SK-N-SH (cell line): Measurements from ENCODE around the gene DNPH1. TPM values are rescaled to one million over a fixed set of nuclear protein-coding genes. Genes with fewer than 3 reads are reported as not detected.

Experiments used
- CTCF ChIA-PET: fragments of 300-600, 350-600 bp; formaldehyde crosslinking; extraction: SDS; loops from one replicate; lab custom pipeline; 2021; lab: Yijun Ruan, JAX
- POLR2A ChIA-PET: fragments of 350-600 bp; sonication (Branson Sonifier 250); formaldehyde crosslinking; extraction: SDS; loops from one replicate; lab custom pipeline; 2020; ENCODE audit warnings: antibody characterized with exemption, inconsistent platforms; lab: Yijun Ruan, JAX
- DNase-seq: peaks from one replicate; pipeline ENCODE4 v3.0.0; 2012
- H2AFZ ChIP-seq: fragments of 200-600 bp; sonication (generic); 2 replicates; pipeline ENCODE4 v1.8.1; 2016; ENCODE audit warnings: antibody characterized with exemption, mild to moderate bottlenecking, low read depth
- H3F3A ChIP-seq: fragments of 200-600 bp; sonication (generic); replicated peaks from 2 replicates; pipeline ENCODE3; 2016; ENCODE audit warnings: antibody characterized with exemption, mild to moderate bottlenecking; ENCODE audit not compliant: insufficient read depth
- H3K27ac ChIP-seq, 2 experiments: fragments of 200-500 bp in 1 of 2; fragments of 200-600 bp in 1 of 2; sonication (Bioruptor generic) in 1 of 2; sonication (generic), shearing (Covaris generic) in 1 of 2; 2 replicates each; pipeline versions ENCODE4 v1.5.1 to v1.6.1; 2014 to 2016; ENCODE audit warnings: low read depth in 2 of 2, inconsistent platforms in 1 of 2, low read length in 1 of 2, mild to moderate bottlenecking in 1 of 2, mixed read lengths in 1 of 2
- H3K27me3 ChIP-seq: fragments of 200-600 bp; sonication (generic), shearing (Covaris generic); 2 replicates; pipeline ENCODE4 v1.6.1; 2016; ENCODE audit warnings: mixed run types; ENCODE audit not compliant: insufficient read depth
- H3K36me3 ChIP-seq, 2 experiments: fragments of 200-500 bp in 1 of 2; fragments of 200-600 bp in 1 of 2; sonication (Bioruptor generic) in 1 of 2; sonication (generic) in 1 of 2; replicated peaks in 1 of 2; 2 replicates each; pipeline versions ENCODE3 to v1.5.1; 2014 to 2016; ENCODE audit warnings: low read length in 1 of 2, mild to moderate bottlenecking in 1 of 2; ENCODE audit not compliant: insufficient read depth in 2 of 2, control insufficient read depth in 1 of 2
- H3K4me1 ChIP-seq, 2 experiments: fragments of 200-500 bp in 1 of 2; fragments of 200-600 bp in 1 of 2; sonication (Bioruptor generic) in 1 of 2; sonication (generic), shearing (Covaris generic) in 1 of 2; 2 replicates each; pipeline versions ENCODE4 v1.5.1 to v1.6.1; 2014 to 2016; ENCODE audit warnings: low read depth in 1 of 2, low read length in 1 of 2, mixed run types in 1 of 2; ENCODE audit not compliant: insufficient read depth in 2 of 2, control insufficient read depth in 1 of 2
- H3K4me2 ChIP-seq: fragments of 200-600 bp; sonication (generic), shearing (Covaris generic); 2 replicates; pipeline ENCODE4 v1.6.1; 2017; ENCODE audit warnings: mixed run types
- H3K4me3 ChIP-seq, 2 experiments: fragments of 200-500 bp in 1 of 2; fragments of 200-600 bp in 1 of 2; sonication (Bioruptor generic) in 1 of 2; sonication (generic), shearing (Covaris generic) in 1 of 2; 2 replicates each; pipeline versions ENCODE4 v1.5.1 to v1.8.1; 2014 to 2016; ENCODE audit warnings: low read depth in 2 of 2, inconsistent platforms in 1 of 2, low read length in 1 of 2, mild to moderate bottlenecking in 1 of 2, mixed read lengths in 1 of 2, moderate library complexity in 1 of 2
- H3K79me2 ChIP-seq: fragments of 200-600 bp; sonication (generic); 2 replicates; pipeline ENCODE4 v1.8.1; 2017; ENCODE audit warnings: mild to moderate bottlenecking; ENCODE audit not compliant: insufficient read depth
- H3K9ac ChIP-seq: fragments of 200-600 bp; sonication (generic); 2 replicates; pipeline ENCODE4 v1.6.1; 2017; ENCODE audit warnings: mixed run types
- H3K9me2 ChIP-seq: fragments of 200-600 bp; sonication (generic); 2 replicates; pipeline ENCODE4 v1.6.1; 2017; ENCODE audit warnings: mixed run types
- H3K9me3 ChIP-seq: fragments of 200-600 bp; sonication (generic); 2 replicates; pipeline ENCODE4 v1.6.1; 2017; ENCODE audit warnings: mixed run types, mild to moderate bottlenecking, moderate library complexity
- H4K20me1 ChIP-seq: fragments of 200-600 bp; sonication (generic); 2 replicates; pipeline ENCODE4 v1.6.1; 2017; ENCODE audit warnings: mild to moderate bottlenecking, mixed run types; ENCODE audit not compliant: insufficient read depth
- CTCF ChIP-seq: fragments of 200-600 bp; sonication (generic); IDR thresholded peaks from 2 replicates; pipeline ENCODE4 v1.6.1; 2017; ENCODE audit warnings: antibody characterized with exemption, mild to moderate bottlenecking, moderate library complexity
- EP300 ChIP-seq, 2 experiments: IDR thresholded peaks; 2 replicates each; pipeline versions ENCODE4 v1.4.0 to v1.6.1; 2012; ENCODE audit warnings: borderline replicate concordance in 1 of 2, low read depth in 1 of 2, low read length in 1 of 2
- EZH2phosphoT487 ChIP-seq: fragments of 200-600 bp; sonication (generic); IDR thresholded peaks from 2 replicates; pipeline ENCODE4 v1.6.1; 2017; ENCODE audit warnings: low read depth, mixed run types, mild to moderate bottlenecking, antibody characterized with exemption, moderate library complexity, borderline replicate concordance
- FOSL2 ChIP-seq: IDR thresholded peaks from 2 replicates; pipeline ENCODE4 v1.4.0; 2012; ENCODE audit warnings: low read depth, mild to moderate bottlenecking, moderate library complexity, borderline replicate concordance
- FOXJ3 ChIP-seq: sonication (generic); formaldehyde crosslinking; IDR thresholded peaks from 2 replicates; pipeline ENCODE4 v1.5.1; 2020; ENCODE audit warnings: mild to moderate bottlenecking, missing genetic modification reagents
- GABPA ChIP-seq: IDR thresholded peaks from 2 replicates; pipeline ENCODE4 v1.4.0; 2012; ENCODE audit warnings: low read depth, mild to moderate bottlenecking
- GATA2 ChIP-seq: sonication (generic); formaldehyde crosslinking; IDR thresholded peaks from 2 replicates; pipeline ENCODE4 v1.5.0; 2020; ENCODE audit warnings: mild to moderate bottlenecking, missing genetic modification reagents
- JUND ChIP-seq: IDR thresholded peaks from 2 replicates; pipeline ENCODE4 v1.4.0; 2012
- MEF2A ChIP-seq: IDR thresholded peaks from 2 replicates; pipeline ENCODE4 v1.4.0; 2012; ENCODE audit warnings: low read depth, borderline replicate concordance
- MXI1 ChIP-seq: IDR thresholded peaks from 2 replicates; pipeline ENCODE4 v1.6.1; 2012; ENCODE audit warnings: mild to moderate bottlenecking, low read depth, low read length, improper control_type of control experiment
- NRF1 ChIP-seq: IDR thresholded peaks from 2 replicates; pipeline ENCODE4 v1.6.1; 2012; ENCODE audit warnings: low read depth, mild to moderate bottlenecking, low read length
- PBX3 ChIP-seq: IDR thresholded peaks from 2 replicates; pipeline ENCODE4; 2012
- RAD21 ChIP-seq: IDR thresholded peaks from 2 replicates; pipeline ENCODE4 v1.6.1; 2012; ENCODE audit warnings: mild to moderate bottlenecking, low read length
- SMC3 ChIP-seq: IDR thresholded peaks from 2 replicates; pipeline ENCODE4 v1.6.1; 2012; ENCODE audit warnings: low read depth, low read length, improper control_type of control experiment
- TAF1 ChIP-seq: IDR thresholded peaks from 2 replicates; pipeline ENCODE4 v1.6.1; 2012; ENCODE audit warnings: low read depth, mild to moderate bottlenecking, low read length, moderate library complexity, borderline replicate concordance
- TCF12 ChIP-seq: IDR thresholded peaks from 2 replicates; pipeline ENCODE4 v1.4.0; 2012
- TEAD4 ChIP-seq: IDR thresholded peaks from 2 replicates; pipeline ENCODE4 v1.4.0; 2012; ENCODE audit warnings: mild to moderate bottlenecking, borderline replicate concordance; ENCODE audit not compliant: insufficient read depth
- YY1 ChIP-seq: IDR thresholded peaks from 2 replicates; pipeline ENCODE4 v1.4.0; 2012; ENCODE audit warnings: low read depth, mild to moderate bottlenecking
- WGBS: methylation state at CpG from one replicate; pipeline ENCODE4 v1.1.6; 2017; ENCODE audit warnings: low lambda C conversion rate; 5-methylcytosine and 5-hydroxymethylcytosine counted together
- polyA plus RNA-seq, 3 experiments: library from polyadenylated mRNA; depleted of rRNA; stranded (reverse); fragments of >200 nt; gene quantifications; 2 replicates each; pipeline ENCODE4 v1.2.3, GENCODE V29; 2012
- TF ChIP-seq, protein P1 (sequence below): IDR thresholded peaks from 2 replicates; pipeline ENCODE4 v1.6.1; 2012; ENCODE audit warnings: mild to moderate bottlenecking, low read depth, low read length, moderate library complexity

The DNPH1 gene
- polyA plus RNA-seq, 1 of the 3 experiments (the other 2 are of a cell fraction) = 287 TPM

DNA sequence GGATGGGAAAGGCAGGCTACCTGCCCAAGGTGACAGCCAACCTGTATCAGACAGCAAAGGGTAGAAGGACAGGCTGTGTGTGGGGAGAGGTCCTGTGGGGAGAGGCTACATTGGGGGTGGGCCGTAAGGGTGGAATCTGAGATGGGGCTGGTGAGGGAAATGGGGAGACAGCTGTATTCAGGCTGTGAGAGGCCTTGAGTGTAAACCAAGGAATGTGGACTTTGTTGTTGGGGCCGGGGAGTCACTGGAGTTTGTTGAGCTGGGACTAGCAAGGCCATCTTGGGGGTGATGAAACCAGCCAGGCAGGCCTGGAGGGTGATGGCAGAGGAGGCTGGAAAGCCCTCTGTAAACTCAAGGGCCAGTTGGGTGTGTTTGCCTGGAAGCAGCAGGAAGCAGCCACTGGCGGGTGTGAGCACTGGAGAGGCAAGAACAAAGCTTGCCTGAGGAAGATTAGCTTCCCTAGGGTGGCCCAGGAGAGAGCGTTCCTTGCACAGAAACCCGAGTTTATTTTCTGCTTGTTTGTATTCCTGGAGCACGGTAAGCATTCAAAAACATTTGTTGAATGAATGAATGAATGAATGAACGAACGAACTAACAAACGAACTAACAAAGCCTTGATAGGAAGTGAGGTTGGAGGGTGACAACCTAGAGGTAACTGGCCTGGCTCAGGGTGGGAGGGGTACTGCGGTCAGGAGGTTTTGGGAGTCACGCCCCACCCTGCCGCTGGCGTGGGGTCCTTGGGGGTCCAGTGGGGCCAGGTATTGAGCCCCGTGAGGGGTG, 32.9 kb upstream of the DNPH1 start:
- H3K4me3 ChIP-seq = no peak overlapping the region
- TF ChIP-seq TCF12 = no peak
- TF ChIP-seq MEF2A = no peak
- TF ChIP-seq PBX3 = no peak
- TF ChIP-seq SMC3 = no peak
- no peak for TF ChIP-seq CTCF
- no peak for TF ChIP-seq TAF1
- no peak for TF ChIP-seq JUND
- TF ChIP-seq, all 33 proteins: peak for 0
- no peak overlapping the region for H3K9ac ChIP-seq
- ChIA-PET CTCF (no interaction called here), POLR2A (no interaction called here)
- no peaks in the 10 kb centered on the region for H3K9me3 ChIP-seq
- no peaks in the 10 kb centered on the region for H3K4me1 ChIP-seq
- H2AFZ ChIP-seq = no peak overlapping the region
- no peaks in the 10 kb centered on the region for H3F3A ChIP-seq
- DNase-seq = no peak
- no peaks in the 10 kb centered on the region for H3K79me2 ChIP-seq
- WGBS = 82% methylated on average over 10 of the region's 14 CpGs
- H3K9me2 ChIP-seq = no peaks in the 10 kb centered on the region
- H3K27ac ChIP-seq = no peak overlapping the region
- H4K20me1 ChIP-seq = no peaks in the 10 kb centered on the region
- H3K4me2 ChIP-seq = no peak overlapping the region
- H3K27me3 ChIP-seq = no peaks in the 10 kb centered on the region
- no peaks in the 10 kb centered on the region for H3K36me3 ChIP-seq

- H3K27me3 ChIP-seq = no peaks in the 10 kb centered on the region
- CTCF ChIA-PET = no interaction called here
- TF ChIP-seq FOXJ3 (CRISPR knock-in tag) = no peak
- TF ChIP-seq GATA2 (CRISPR knock-in tag) = no peak
- TF ChIP-seq TEAD4 = no peak
- no peak for TF ChIP-seq NRF1
- no peak for TF ChIP-seq GABPA
- no peak for TF ChIP-seq TCF12
- no peak for TF ChIP-seq RAD21
- TF ChIP-seq, protein P1, sequence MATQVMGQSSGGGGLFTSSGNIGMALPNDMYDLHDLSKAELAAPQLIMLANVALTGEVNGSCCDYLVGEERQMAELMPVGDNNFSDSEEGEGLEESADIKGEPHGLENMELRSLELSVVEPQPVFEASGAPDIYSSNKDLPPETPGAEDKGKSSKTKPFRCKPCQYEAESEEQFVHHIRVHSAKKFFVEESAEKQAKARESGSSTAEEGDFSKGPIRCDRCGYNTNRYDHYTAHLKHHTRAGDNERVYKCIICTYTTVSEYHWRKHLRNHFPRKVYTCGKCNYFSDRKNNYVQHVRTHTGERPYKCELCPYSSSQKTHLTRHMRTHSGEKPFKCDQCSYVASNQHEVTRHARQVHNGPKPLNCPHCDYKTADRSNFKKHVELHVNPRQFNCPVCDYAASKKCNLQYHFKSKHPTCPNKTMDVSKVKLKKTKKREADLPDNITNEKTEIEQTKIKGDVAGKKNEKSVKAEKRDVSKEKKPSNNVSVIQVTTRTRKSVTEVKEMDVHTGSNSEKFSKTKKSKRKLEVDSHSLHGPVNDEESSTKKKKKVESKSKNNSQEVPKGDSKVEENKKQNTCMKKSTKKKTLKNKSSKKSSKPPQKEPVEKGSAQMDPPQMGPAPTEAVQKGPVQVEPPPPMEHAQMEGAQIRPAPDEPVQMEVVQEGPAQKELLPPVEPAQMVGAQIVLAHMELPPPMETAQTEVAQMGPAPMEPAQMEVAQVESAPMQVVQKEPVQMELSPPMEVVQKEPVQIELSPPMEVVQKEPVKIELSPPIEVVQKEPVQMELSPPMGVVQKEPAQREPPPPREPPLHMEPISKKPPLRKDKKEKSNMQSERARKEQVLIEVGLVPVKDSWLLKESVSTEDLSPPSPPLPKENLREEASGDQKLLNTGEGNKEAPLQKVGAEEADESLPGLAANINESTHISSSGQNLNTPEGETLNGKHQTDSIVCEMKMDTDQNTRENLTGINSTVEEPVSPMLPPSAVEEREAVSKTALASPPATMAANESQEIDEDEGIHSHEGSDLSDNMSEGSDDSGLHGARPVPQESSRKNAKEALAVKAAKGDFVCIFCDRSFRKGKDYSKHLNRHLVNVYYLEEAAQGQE = no peak
- TF ChIP-seq MEF2A = no peak
- no peak for TF ChIP-seq MXI1
- TF ChIP-seq YY1 = no peak
- no peak for TF ChIP-seq EP300 (IDR thresholded peaks at IDR 0.05; ENCODE audit: borderline replicate concordance in 1 of 2, low read depth in 1 of 2, low read length in 1 of 2)
- TF ChIP-seq EZH2phosphoT487 = no peak
- TF ChIP-seq FOSL2 = no peak
- no peak overlapping the region for H3K4me3 ChIP-seq
- H3K4me2 ChIP-seq = no peak overlapping the region
- no peak overlapping the region for H3K9ac ChIP-seq
- no peaks in the 10 kb centered on the region for H3K9me2 ChIP-seq
- no peaks in the 10 kb centered on the region for H3K79me2 ChIP-seq
- POLR2A ChIA-PET = no interaction called here
- no peaks in the 10 kb centered on the region for H3F3A ChIP-seq
- H4K20me1 ChIP-seq = no peaks in the 10 kb centered on the region
- 100% methylated on average over 3 of the region's 5 CpGs for WGBS
- H3K4me1 ChIP-seq = no peaks in the 10 kb centered on the region
- no peaks in the 10 kb centered on the region for H3K36me3 ChIP-seq
- H2AFZ ChIP-seq = no peak overlapping the region
- H3K9me3 ChIP-seq = no peaks in the 10 kb centered on the region
- no peak for DNase-seq
- no peak overlapping the region for H3K27ac ChIP-seq
These were observed 31.9 kb upstream of the DNPH1 start for GRCh38 chr6:43261198-43261597.
